GM13976 (cell line): ENCODE data around the gene RCAN2.

Source experiments
- DNase-seq: peaks from one replicate; pipeline ENCODE4 v3.0.0; 2012; ENCODE audit warnings: low spot score
- in situ Hi-C: fragments of 300-500 bp; cut with MboI; formaldehyde crosslinking; loops from one replicate; pipeline ENCODE4 v1.12.0; 2022; ENCODE audit warnings: low sequenced_read_pairs, mixed read lengths, inconsistent platforms; ENCODE audit not compliant: unreplicated experiment
- TF ChIP-seq, protein P1 (sequence below): IDR thresholded peaks from 2 replicates; pipeline ENCODE4 v1.5.1; 2012; ENCODE audit warnings: borderline replicate concordance, mild to moderate bottlenecking; ENCODE audit not compliant: insufficient read depth; ENCODE audit errors: extremely low read depth, missing control alignments, control extremely low read depth

The RCAN2 gene

DNA sequence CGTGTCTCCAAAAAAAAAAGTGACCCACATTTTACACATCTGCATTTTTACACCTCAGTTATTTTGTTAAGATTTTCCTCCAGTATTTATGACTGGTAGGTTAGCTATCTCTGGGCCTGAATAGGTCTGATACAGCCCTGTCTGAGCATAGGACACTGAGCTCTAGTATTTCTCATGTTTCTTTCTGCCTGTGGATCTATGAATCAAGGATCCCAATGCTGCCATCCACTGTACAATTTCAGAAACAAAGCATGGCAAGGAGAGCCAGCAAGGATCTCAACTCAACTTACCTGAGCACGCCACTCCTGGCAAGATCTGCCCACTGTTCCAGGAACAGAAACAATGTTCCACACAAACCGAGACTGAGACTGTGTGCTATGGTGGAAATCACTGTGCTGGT lies 284.1 kb downstream of the RCAN2 start:
- no peak for DNase-seq
- in situ Hi-C loops: loop anchor here (25.0 kb wide), 2 partner anchors 270 to 430 kb away; no protein-coding TSS in a partner anchor
- TF ChIP-seq, protein P1, sequence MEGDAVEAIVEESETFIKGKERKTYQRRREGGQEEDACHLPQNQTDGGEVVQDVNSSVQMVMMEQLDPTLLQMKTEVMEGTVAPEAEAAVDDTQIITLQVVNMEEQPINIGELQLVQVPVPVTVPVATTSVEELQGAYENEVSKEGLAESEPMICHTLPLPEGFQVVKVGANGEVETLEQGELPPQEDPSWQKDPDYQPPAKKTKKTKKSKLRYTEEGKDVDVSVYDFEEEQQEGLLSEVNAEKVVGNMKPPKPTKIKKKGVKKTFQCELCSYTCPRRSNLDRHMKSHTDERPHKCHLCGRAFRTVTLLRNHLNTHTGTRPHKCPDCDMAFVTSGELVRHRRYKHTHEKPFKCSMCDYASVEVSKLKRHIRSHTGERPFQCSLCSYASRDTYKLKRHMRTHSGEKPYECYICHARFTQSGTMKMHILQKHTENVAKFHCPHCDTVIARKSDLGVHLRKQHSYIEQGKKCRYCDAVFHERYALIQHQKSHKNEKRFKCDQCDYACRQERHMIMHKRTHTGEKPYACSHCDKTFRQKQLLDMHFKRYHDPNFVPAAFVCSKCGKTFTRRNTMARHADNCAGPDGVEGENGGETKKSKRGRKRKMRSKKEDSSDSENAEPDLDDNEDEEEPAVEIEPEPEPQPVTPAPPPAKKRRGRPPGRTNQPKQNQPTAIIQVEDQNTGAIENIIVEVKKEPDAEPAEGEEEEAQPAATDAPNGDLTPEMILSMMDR: no peak

DNA sequence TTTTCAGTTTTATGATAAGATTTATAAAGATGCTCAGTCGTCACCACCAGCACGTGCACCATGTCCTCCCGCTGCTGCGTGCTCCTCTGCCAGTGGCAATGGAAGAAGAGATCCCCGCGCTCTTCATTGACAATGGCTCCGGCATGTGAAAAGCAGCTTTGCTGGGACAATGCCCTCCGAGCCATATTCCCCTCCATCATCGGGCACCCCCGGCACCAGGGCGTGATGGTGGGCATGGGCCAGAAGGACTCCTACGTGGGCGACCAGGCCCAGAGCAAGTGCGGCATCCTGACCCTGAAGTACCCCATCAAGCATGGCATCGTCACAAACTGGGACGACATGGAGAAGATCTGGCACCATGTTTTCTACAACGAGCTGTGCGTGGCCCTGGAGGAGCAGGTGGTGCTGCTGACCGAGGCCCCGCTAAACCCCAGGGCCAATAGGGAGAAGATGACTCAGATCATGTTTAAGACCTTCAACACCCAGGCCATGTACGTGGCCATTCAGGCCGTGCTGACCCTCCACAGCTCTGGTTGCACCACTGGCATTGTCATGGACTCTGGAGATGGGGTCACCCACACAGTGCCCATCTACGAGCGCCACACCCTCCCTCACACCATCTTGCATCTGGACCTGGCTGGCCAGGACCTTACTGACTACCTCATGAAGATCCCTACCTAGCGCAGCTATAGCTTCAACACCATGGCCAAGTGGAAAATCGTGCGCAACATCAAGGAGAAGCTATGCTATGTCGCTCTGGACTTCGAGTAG lies 286.2 kb downstream of the RCAN2 start:
- in situ Hi-C loops: loop anchor here (25.0 kb wide), 2 partner anchors 268 to 432 kb away; no protein-coding TSS in a partner anchor
- DNase-seq: no peak

DNA sequence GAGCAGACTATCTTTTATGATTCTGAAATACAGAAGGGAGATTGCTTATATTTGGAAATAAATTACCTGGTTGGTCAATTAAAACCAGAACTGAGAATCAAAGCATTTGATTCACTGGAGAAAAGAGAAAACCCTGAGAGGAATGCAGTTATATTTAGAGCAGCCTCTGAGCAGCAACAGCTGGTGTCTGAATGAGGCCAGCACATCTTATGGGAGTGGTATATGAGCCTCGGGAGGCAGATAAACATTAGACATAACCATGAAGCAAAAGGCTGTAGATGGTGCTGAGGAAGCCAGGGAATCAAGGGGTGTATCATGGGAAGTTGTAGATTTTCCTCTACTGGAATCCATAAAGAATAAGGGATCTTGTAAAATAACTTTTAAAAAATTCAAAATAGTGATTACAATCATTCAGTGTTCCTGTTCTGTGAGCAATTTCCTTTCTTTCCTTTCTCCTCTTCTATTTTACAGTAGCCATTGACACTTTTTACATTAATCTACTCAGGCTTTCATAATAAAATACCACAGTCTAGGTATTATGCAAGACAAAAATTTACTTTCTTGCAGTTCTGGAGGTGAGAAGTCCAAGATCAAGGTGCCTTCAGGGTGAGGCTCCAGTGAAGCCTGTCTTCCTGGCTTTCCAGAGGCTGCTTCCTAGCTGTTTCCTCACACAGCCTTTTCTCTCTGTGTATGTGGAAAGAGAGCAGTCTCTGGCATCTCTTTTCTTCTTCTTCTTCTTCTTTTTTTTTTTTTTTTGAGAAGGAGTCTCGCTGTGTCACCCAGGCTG lies 287.7 kb downstream of the RCAN2 start:
- TF ChIP-seq, protein P1: no peak
- in situ Hi-C loops: loop anchor here (25.0 kb wide), 2 partner anchors 266 to 434 kb away; no protein-coding TSS in a partner anchor

More for the DNA sequence above, 286.2 kb downstream of the RCAN2 start:
- TF ChIP-seq, protein P1: no peak

DNA sequence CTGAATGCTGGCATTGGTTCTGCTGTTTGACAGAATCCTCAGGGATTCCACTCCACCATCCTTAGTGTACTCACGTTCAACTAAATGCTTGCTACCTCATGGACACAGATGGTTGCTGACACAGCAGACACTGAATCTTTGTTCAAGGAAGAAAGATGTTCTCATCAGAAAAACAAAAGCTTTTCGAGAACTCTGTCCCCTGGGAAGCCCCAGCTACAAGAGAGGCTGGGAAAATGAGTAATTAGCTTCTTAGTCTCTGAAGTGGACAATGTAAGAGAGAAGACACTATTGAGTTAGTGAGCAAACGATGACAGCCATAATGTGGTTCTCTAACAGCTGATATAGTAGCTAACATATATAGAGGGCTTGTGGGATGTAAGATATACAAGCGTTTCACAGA lies 289.5 kb downstream of the RCAN2 start:
- in situ Hi-C loops: loop anchor here (25.0 kb wide), 2 partner anchors 264 to 436 kb away; no protein-coding TSS in a partner anchor
- DNase-seq: no peak
- TF ChIP-seq, protein P1: no peak

More for the DNA sequence above, 287.7 kb downstream of the RCAN2 start:
- no peak for DNase-seq

DNA sequence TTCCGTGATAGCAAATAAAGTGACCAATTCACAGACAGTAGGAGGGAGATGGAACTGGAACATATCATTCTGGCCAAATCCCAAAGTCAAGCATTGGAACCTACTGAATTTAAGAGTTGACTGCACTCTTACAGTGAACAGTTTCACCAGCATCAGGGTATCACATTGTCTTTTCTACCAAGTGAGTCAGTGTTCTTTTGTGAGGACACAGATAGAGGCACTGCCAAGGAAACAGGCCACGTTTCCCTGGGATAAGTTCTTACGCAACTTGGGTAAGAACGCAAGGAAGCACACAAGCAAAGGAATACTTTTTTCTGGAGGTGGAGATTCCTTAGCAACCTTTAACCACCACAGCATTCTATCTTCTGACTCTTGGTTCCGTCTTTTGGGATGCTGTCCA lies 291.9 kb downstream of the RCAN2 start:
- in situ Hi-C loops: no loop called here

DNA sequence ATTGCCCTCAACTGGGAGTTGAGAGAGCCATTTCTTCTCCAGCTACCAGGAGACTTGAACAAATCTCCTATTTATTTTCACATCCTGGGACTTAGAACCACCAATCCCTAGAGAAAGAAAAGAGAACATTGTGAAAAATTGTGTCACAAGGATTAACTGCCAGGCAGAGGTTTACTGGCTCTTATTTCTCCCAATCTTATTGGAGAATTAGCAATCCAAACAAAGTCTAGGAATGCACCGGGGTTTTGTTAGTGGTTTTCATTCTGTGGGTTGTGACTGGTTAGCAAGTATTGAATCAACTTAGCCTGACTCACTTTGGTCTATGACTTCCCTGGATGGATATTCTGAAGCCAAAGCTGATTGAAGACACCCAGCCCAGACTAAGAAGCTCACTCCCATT lies 299.3 kb downstream of the RCAN2 start:
- TF ChIP-seq, protein P1: no peak
- in situ Hi-C loops: no loop called here
- no peak for DNase-seq

More for the DNA sequence above, 291.9 kb downstream of the RCAN2 start:
- TF ChIP-seq, protein P1: no peak
- no peak for DNase-seq
